H1 (cell line): Measurements from ENCODE around the gene UBE2F. TPM values are rescaled to one million over a fixed set of nuclear protein-coding genes. Genes with fewer than 3 reads are reported as not detected.

Experiments
- CTCF ChIA-PET: fragments of 300-600 bp; sonication (Branson Sonifier 250); formaldehyde crosslinking; loops from one replicate; lab custom pipeline; 2021; ENCODE audit not compliant: partially characterized antibody; lab: Charles Lee
- POLR2A ChIA-PET: fragments of 300-600 bp; sonication (Branson Sonifier 250); formaldehyde crosslinking; loops from one replicate; lab custom pipeline; 2021; ENCODE audit warnings: inconsistent platforms; ENCODE audit not compliant: partially characterized antibody; lab: Charles Lee
- DNase-seq, 2 experiments: peaks; one replicate each; pipeline versions ENCODE4 v3.0.0 to v3.0.0-alpha.2; 2010 to 2022; ENCODE audit warnings: low spot score in 2 of 2, low read depth in 1 of 2, mixed read lengths in 1 of 2
- FAIRE-seq: peaks from 2 replicates; lab custom pipeline; 2011; peaks lifted over from hg19 to GRCh38; lab: Jason Lieb, UNC
- H2AFZ ChIP-seq: 2 replicates; pipeline ENCODE4 v1.8.1; 2012; ENCODE audit warnings: low read length, inconsistent platforms
- H2AK5ac ChIP-seq: 2 replicates; pipeline ENCODE4 v1.6.1; 2013; ENCODE audit warnings: low read depth, low read length
- H2BK120ac ChIP-seq: replicated peaks from 2 replicates; pipeline ENCODE3; 2013; ENCODE audit warnings: low read depth, low read length, inconsistent platforms
- H2BK12ac ChIP-seq: 2 replicates; pipeline ENCODE4 v1.6.1; 2013; ENCODE audit warnings: low read depth, low read length
- H2BK15ac ChIP-seq: 2 replicates; pipeline ENCODE4 v1.6.1; 2013; ENCODE audit warnings: low read length
- H2BK20ac ChIP-seq: 2 replicates; pipeline ENCODE4 v1.6.1; 2013; ENCODE audit warnings: low read length
- H2BK5ac ChIP-seq: 2 replicates; pipeline ENCODE4 v1.6.1; 2013; ENCODE audit warnings: low read depth, low read length
- H3K14ac ChIP-seq: 2 replicates; pipeline ENCODE4 v1.6.1; 2013; ENCODE audit warnings: inconsistent platforms; ENCODE audit not compliant: insufficient read length
- H3K18ac ChIP-seq: 2 replicates; pipeline ENCODE4 v1.6.1; 2013; ENCODE audit warnings: low read length; ENCODE audit errors: extremely low read depth
- H3K23ac ChIP-seq: 2 replicates; pipeline ENCODE4 v1.6.1; 2013; ENCODE audit warnings: inconsistent platforms; ENCODE audit not compliant: insufficient read length
- H3K23me2 ChIP-seq: 2 replicates; pipeline ENCODE4 v1.6.1; 2013; ENCODE audit warnings: low read depth, low read length
- H3K27ac ChIP-seq: 2 replicates; pipeline ENCODE4 v1.6.1; 2011; ENCODE audit warnings: low read depth, low read length, inconsistent platforms
- H3K27me3 ChIP-seq, 4 experiments: replicated peaks in 1 of 4; 1 replicate in 1 of 4; 2 replicates in 3 of 4; pipeline versions ENCODE4 v1.6.1 to v1.8.1; 2011 to 2013; ENCODE audit warnings: low read length in 3 of 4, mild to moderate bottlenecking in 3 of 4, inconsistent platforms in 2 of 4, mixed read lengths in 2 of 4, moderate library complexity in 1 of 4; ENCODE audit not compliant: control insufficient read depth in 3 of 4, insufficient read depth in 3 of 4; ENCODE audit errors: extremely low read depth in 1 of 4
- H3K36me3 ChIP-seq, 4 experiments: 2 replicates each; pipeline versions ENCODE4 v1.6.1 to v1.8.1; 2011 to 2013; ENCODE audit warnings: mild to moderate bottlenecking in 4 of 4, low read length in 3 of 4, moderate library complexity in 2 of 4, control low read depth in 1 of 4, inconsistent platforms in 1 of 4; ENCODE audit not compliant: insufficient read depth in 4 of 4, control insufficient read depth in 2 of 4
- H3K4ac ChIP-seq: replicated peaks from 2 replicates; pipeline ENCODE3; 2013; ENCODE audit warnings: low read length, low read depth, mixed read lengths, inconsistent platforms; ENCODE audit not compliant: insufficient read length
- H3K4me1 ChIP-seq, 4 experiments: replicated peaks in 1 of 4; 1 replicate in 1 of 4; 2 replicates in 3 of 4; pipeline versions ENCODE4 v1.6.1 to v1.8.1; 2011 to 2013; ENCODE audit warnings: low read length in 3 of 4, inconsistent platforms in 2 of 4, mixed read lengths in 1 of 4; ENCODE audit not compliant: insufficient read depth in 4 of 4, control insufficient read depth in 3 of 4
- H3K4me2 ChIP-seq, 2 experiments: 2 replicates each; pipeline versions ENCODE4 v1.6.1 to v1.8.1; 2011 to 2013; ENCODE audit warnings: low read depth in 2 of 2, low read length in 2 of 2, control low read depth in 1 of 2, inconsistent platforms in 1 of 2, mild to moderate bottlenecking in 1 of 2; ENCODE audit not compliant: insufficient read depth in 1 of 2
- H3K4me3 ChIP-seq, 4 experiments: fragments of 200-600, 300-600 bp in 1 of 4; sonication (generic), shearing (Covaris generic), sonication (Bioruptor Twin) in 1 of 4; 2 replicates each; pipeline versions ENCODE4 v1.5.1 to v1.8.1; 2011 to 2016; ENCODE audit warnings: low read length in 4 of 4, low read depth in 3 of 4, control low read depth in 2 of 4, inconsistent platforms in 2 of 4, mild to moderate bottlenecking in 2 of 4, mixed read lengths in 1 of 4, moderate library complexity in 1 of 4; ENCODE audit not compliant: insufficient read depth in 2 of 4; ENCODE audit errors: extremely low read depth in 1 of 4
- H3K56ac ChIP-seq: replicated peaks from 2 replicates; pipeline ENCODE3; 2013; ENCODE audit warnings: low read depth, mild to moderate bottlenecking, mixed read lengths, low read length, inconsistent platforms; ENCODE audit not compliant: insufficient read length
- H3K79me1 ChIP-seq: 2 replicates; pipeline ENCODE4 v1.6.1; 2013; ENCODE audit warnings: low read depth, low read length, control low read depth
- H3K79me2 ChIP-seq, 2 experiments: 2 replicates each; pipeline versions ENCODE4 v1.6.1 to v1.8.1; 2012 to 2013; ENCODE audit warnings: low read length in 2 of 2, mild to moderate bottlenecking in 2 of 2, inconsistent platforms in 1 of 2; ENCODE audit not compliant: insufficient read depth in 2 of 2, control insufficient read depth in 1 of 2
- H3K9ac ChIP-seq, 4 experiments: replicated peaks in 1 of 4; 1 replicate in 1 of 4; 2 replicates in 3 of 4; pipeline versions ENCODE4 v1.6.1 to v1.8.1; 2011 to 2013; ENCODE audit warnings: low read depth in 3 of 4, low read length in 3 of 4, control low read depth in 2 of 4, mild to moderate bottlenecking in 2 of 4, moderate library complexity in 2 of 4, inconsistent platforms in 1 of 4; ENCODE audit errors: extremely low read depth in 1 of 4
- H3K9me3 ChIP-seq, 2 experiments: 2 replicates each; pipeline versions ENCODE4 v1.6.1 to v1.8.1; 2012 to 2013; ENCODE audit warnings: mild to moderate bottlenecking in 2 of 2, moderate library complexity in 2 of 2, control low read depth in 1 of 2, inconsistent platforms in 1 of 2, low read depth in 1 of 2, low read length in 1 of 2, mixed read lengths in 1 of 2; ENCODE audit not compliant: insufficient read depth in 2 of 2
- H4K20me1 ChIP-seq, 2 experiments: replicated peaks in 1 of 2; 2 replicates each; pipeline versions ENCODE3 to v1.8.1; 2011 to 2013; ENCODE audit warnings: inconsistent platforms in 2 of 2, low read length in 2 of 2, mild to moderate bottlenecking in 1 of 2; ENCODE audit not compliant: insufficient read depth in 2 of 2, control insufficient read depth in 1 of 2
- H4K5ac ChIP-seq: 2 replicates; pipeline ENCODE4 v1.6.1; 2013; ENCODE audit warnings: low read length, low read depth, mixed read lengths, inconsistent platforms; ENCODE audit not compliant: insufficient read length
- H4K8ac ChIP-seq: 2 replicates; pipeline ENCODE4 v1.8.0; 2013; ENCODE audit warnings: mild to moderate bottlenecking, moderate library complexity, low read length, inconsistent platforms; ENCODE audit not compliant: insufficient read depth; ENCODE audit errors: extremely low read depth
- H4K91ac ChIP-seq: replicated peaks from 2 replicates; pipeline ENCODE3; 2013; ENCODE audit warnings: low read length, mixed read lengths, inconsistent platforms; ENCODE audit not compliant: insufficient read length
- WGBS, 2 experiments: shearing (Covaris generic) in 1 of 2; methylation state at CpG; one replicate each; pipeline versions ENCODE4 v1.1.6 to v1.1.7; 2013 to 2015; ENCODE audit warnings: low lambda C conversion rate in 2 of 2, mixed read lengths in 2 of 2, inconsistent platforms in 1 of 2, low coverage in 1 of 2, missing lambda C conversion rate in 1 of 2; ENCODE audit not compliant: insufficient replicate concordance in 2 of 2, insufficient coverage in 1 of 2, insufficient read length in 1 of 2; ENCODE audit errors: extremely low coverage in 1 of 2, missing lambda C conversion rate in 1 of 2; 5-methylcytosine and 5-hydroxymethylcytosine counted together
- polyA plus RNA-seq, 7 experiments: library from polyadenylated mRNA; depleted of rRNA in 3 of 7; stranded (reverse) in 5 of 7; unstranded in 2 of 7; fragments of >200 nt in 5 of 7; fragments of 200-250 nt in 2 of 7; gene quantifications; 1 replicate in 5 of 7; 2 replicates in 1 of 7; 4 replicates in 1 of 7; pipeline versions ENCODE4 v1.2.1 to v1.2.3, GENCODE V29; 2011 to 2013; ENCODE audit warnings: missing spikeins in 2 of 7, mixed read lengths in 2 of 7
- total RNA-seq: library from RNA; stranded (reverse); fragmentation: NEBNext Ultra II Directional; extraction: Animal tissue kit (Norgen Biotek cat#: 25700); gene quantifications from 2 replicates; pipeline ENCODE4 v1.2.1, GENCODE V29; 2021
- TF ChIP-seq, protein P1 (sequence below): IDR thresholded peaks from 2 replicates; pipeline ENCODE4 v1.6.1; 2012; ENCODE audit warnings: inconsistent platforms

Gene UBE2F
- total and polyA plus RNA-seq, 2 of the 8 experiments (the other 6 are each of a cell fraction or from before 2014, with no cell fraction given): 43.3 to 59.8 TPM

DNA sequence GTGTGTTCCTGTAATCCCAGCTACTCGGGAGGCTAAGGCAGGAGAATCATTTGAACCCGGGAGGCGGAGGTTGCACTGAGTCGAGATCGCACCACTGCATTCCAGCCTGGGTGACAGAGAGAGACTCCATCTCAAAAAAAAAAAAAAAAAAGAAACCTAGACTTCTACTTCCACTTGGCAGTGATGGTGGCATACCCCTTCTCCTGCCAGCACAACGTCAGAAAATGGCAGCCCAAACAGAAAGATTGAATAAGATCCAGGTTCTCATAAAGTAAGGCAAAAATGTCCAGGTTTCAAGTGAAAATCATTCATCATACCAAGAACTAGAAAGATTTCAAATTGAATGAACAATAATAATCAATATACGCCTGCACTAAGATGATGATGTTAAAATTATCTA lies 117.9 kb downstream of the UBE2F start:
- no peaks in the 10 kb centered on the region for H3K4me1 ChIP-seq
- no peaks in the 10 kb centered on the region for H3K79me1 ChIP-seq
- no peak overlapping the region for H3K23ac ChIP-seq
- H3K4me3 ChIP-seq: no peak overlapping the region
- H2BK120ac ChIP-seq: no peak overlapping the region
- no peak overlapping the region for H2BK15ac ChIP-seq
- CTCF ChIA-PET: no interaction called here
- no peak overlapping the region for H3K18ac ChIP-seq
- H3K27ac ChIP-seq: no peak overlapping the region
- H3K79me2 ChIP-seq: peaks cover 0 to 3% of the 10 kb centered on the region in 2 experiments; a peak in 1 of 4 replicates
- 84% methylated on average over 2 of the region's 7 CpGs; no CpG with 5 or more reads in 1 of the 2 experiments for WGBS, 2 experiments
- H3K36me3 ChIP-seq: peaks cover 19 to 65% (median 46%) of the 10 kb centered on the region in 4 experiments
- H2AK5ac ChIP-seq: no peak overlapping the region
- H2BK5ac ChIP-seq: no peak overlapping the region
- H3K4ac ChIP-seq: no peak overlapping the region
- H4K5ac ChIP-seq: no peak overlapping the region
- H4K8ac ChIP-seq: no peak overlapping the region
- no peak overlapping the region for H2AFZ ChIP-seq
- no peaks in the 10 kb centered on the region for H3K9me3 ChIP-seq
- DNase-seq (no peak), FAIRE-seq (no peak)
- no peaks in the 10 kb centered on the region for H3K23me2 ChIP-seq
- no peak overlapping the region for H3K4me2 ChIP-seq
- H4K20me1 ChIP-seq: peaks cover 6 to 10% of the 10 kb centered on the region in 2 experiments
- H4K91ac ChIP-seq: no peak overlapping the region
- H3K14ac ChIP-seq: no peak overlapping the region
- no peak overlapping the region for H2BK20ac ChIP-seq
- H2BK12ac ChIP-seq: no peak overlapping the region
- TF ChIP-seq, protein P1, sequence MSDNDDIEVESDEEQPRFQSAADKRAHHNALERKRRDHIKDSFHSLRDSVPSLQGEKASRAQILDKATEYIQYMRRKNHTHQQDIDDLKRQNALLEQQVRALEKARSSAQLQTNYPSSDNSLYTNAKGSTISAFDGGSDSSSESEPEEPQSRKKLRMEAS: no peak
- TF ChIP-seq, all 59 proteins: peak for 0
- H3K56ac ChIP-seq: no peak overlapping the region
- no peak overlapping the region for H3K9ac ChIP-seq
- POLR2A ChIA-PET: interaction anchor here (1.2 kb wide), 1 partner anchor 9 kb away, joined by 4 read pairs; no protein-coding TSS in a partner anchor
- no peaks in the 10 kb centered on the region for H3K27me3 ChIP-seq
